Measurements from ENCODE around the gene CDC42EP5. TPM values are rescaled to one million over a fixed set of nuclear protein-coding genes. Genes with fewer than 3 reads are reported as not detected.
A peak's percentile ranks its signal among the peaks of the same experiment; 100 is the strongest.
"Not testable (repeated sequence)": the region's sequence is repeated elsewhere in the genome, so short reads cannot be mapped to it uniquely, and the experiment has no call there.

Gene CDC42EP5
- polyA plus RNA-seq, 4 donors = 24.1 to 61.0 (median 40.2) TPM

GRCh38 chr19:54492568-54492967 is 19.5 kb upstream of the CDC42EP5 start:
- DNase-seq (ENCODE audit: low read depth in 4 of 4, low spot score in 3 of 4) = no peak

GRCh38 chr19:54489766-54490165 is 16.7 kb upstream of the CDC42EP5 start:
- no peak for DNase-seq (ENCODE audit: low read depth in 4 of 4, low spot score in 3 of 4)

GRCh38 chr19:54489341-54489740 is 16.2 kb upstream of the CDC42EP5 start:
- DNase-seq (ENCODE audit: low read depth in 4 of 4, low spot score in 3 of 4) = no peak

GRCh38 chr19:54485851-54486250 is 12.8 kb upstream of the CDC42EP5 start:
- no peak for DNase-seq (ENCODE audit: low read depth in 4 of 4, low spot score in 3 of 4)

GRCh38 chr19:54484451-54484850 is 11.4 kb upstream of the CDC42EP5 start:
- no peak for DNase-seq (ENCODE audit: low read depth in 4 of 4, low spot score in 3 of 4)

- no peak for DNase-seq (ENCODE audit: low read depth in 4 of 4, low spot score in 3 of 4)
These were observed 9.8 kb upstream of the CDC42EP5 start for GRCh38 chr19:54482889-54483288.

GRCh38 chr19:54481326-54481930 is 8.3 kb upstream of the CDC42EP5 start:
- no peak for DNase-seq (ENCODE audit: low read depth in 4 of 4, low spot score in 3 of 4)

- DNase-seq (ENCODE audit: low read depth in 4 of 4, low spot score in 3 of 4) = no peak
These were observed 7.0 kb upstream of the CDC42EP5 start for GRCh38 chr19:54480051-54480450.

GRCh38 chr19:54478677-54479266 is 5.7 kb upstream of the CDC42EP5 start:
- DNase-seq (ENCODE audit: low read depth in 4 of 4, low spot score in 3 of 4) = no peak

GRCh38 chr19:54477650-54478049 is 4.6 kb upstream of the CDC42EP5 start:
- DNase-seq (ENCODE audit: low read depth in 4 of 4, low spot score in 3 of 4) = no peak

GRCh38 chr19:54475706-54476105 is 2.6 kb upstream of the CDC42EP5 start:
- DNase-seq (ENCODE audit: low read depth in 4 of 4, low spot score in 3 of 4) = no peak

- DNase-seq (ENCODE audit: low read depth in 4 of 4, low spot score in 3 of 4) = no peak
These were observed 836 bp upstream of the CDC42EP5 start for GRCh38 chr19:54473892-54474372.

- no peak for DNase-seq (ENCODE audit: low read depth in 4 of 4, low spot score in 3 of 4)
These were observed 1.9 kb downstream of the CDC42EP5 start for GRCh38 chr19:54470991-54471782.

- no peak for DNase-seq (ENCODE audit: low read depth in 4 of 4, low spot score in 3 of 4)
These were observed 2.7 kb downstream of the CDC42EP5 start for GRCh38 chr19:54470276-54470887.

GRCh38 chr19:54469496-54469934 is 3.6 kb downstream of the CDC42EP5 start:
- DNase-seq (ENCODE audit: low read depth in 4 of 4, low spot score in 3 of 4) = no peak

- DNase-seq (ENCODE audit: low read depth in 4 of 4, low spot score in 3 of 4) = not testable (repeated sequence)
These were observed 7.0 kb downstream of the CDC42EP5 start for GRCh38 chr19:54466110-54466480.

GRCh38 chr19:54465426-54466109 is 7.5 kb downstream of the CDC42EP5 start:
- no peak for DNase-seq (ENCODE audit: low read depth in 4 of 4, low spot score in 3 of 4)

- DNase-seq (ENCODE audit: low read depth in 4 of 4, low spot score in 3 of 4) = no peak
These were observed 8.3 kb downstream of the CDC42EP5 start for GRCh38 chr19:54464630-54465425.

GRCh38 chr19:54464044-54464629 is 9.0 kb downstream of the CDC42EP5 start:
- peak in 2 of 4 donors; percentile 66 to 76 for DNase-seq (ENCODE audit: low read depth in 4 of 4, low spot score in 3 of 4)

Measured in left renal pelvis (tissue), 4 donors.